ENCODE measurements around the gene CDK16. TPM values are rescaled to one million over a fixed set of nuclear protein-coding genes. Genes with fewer than 3 reads are reported as not detected.

CDK16 gene
- total RNA-seq, 1 donor from 2014 or later = 151 TPM

GRCh38 chrX:47185241-47185640 is 33.2 kb upstream of the CDK16 start:
- DNase-seq (ENCODE audit: low read depth) = no peak

DNA sequence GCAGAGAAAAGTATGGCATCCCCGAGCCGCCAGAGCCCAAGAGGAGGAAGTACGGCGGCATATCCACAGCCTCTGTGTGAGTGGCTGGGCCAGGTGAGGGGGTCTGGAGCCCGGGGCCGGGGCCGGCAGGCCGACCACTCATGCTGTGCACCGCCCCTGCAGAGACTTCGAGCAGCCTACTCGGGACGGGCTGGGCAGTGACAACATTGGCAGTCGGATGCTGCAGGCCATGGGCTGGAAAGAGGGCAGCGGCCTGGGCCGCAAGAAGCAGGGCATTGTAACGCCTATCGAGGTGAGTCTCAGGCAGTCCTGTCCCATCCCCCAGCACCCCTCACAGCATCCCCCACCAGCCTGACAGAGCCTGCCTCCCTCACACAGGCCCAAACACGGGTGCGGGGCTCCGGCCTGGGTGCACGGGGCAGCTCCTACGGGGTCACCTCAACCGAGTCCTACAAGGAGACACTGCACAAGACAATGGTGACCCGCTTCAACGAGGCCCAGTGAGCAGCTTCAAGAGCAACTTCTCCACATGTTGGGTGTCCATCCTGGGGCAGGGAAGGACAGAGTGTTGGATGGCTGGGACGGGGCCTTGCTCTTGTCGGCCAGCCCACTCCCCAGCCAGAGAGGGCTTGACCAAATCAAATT is 32.3 kb upstream of the CDK16 start:
- DNase-seq (ENCODE audit: low read depth) = no peak

DNA sequence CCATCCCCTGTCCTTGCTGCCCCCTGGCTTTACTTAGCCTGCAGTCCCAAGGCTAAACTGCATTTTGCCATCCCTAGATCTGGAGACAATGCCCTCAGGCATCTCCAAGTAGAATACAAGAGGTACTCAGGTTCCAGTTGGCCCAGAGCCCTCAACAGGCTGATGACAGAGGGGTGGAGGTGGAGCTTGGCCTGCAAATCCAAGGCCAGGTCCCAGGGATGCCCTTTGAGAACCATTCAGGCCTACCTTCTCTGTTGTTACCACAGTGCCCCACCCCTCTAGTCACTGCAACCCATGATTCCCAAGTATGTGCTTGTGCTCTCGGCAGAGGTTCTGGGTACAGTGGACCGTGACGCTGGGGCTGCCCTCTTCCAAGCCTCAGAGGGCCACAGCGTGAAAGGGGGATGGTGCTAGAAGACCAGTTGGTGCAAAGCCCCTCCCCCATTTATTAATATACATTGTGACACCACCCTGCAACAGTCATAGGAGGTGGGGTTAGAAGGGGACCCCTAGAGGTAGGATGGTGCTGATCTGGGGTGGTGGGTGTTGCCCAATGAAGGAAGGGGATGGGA is 31.3 kb upstream of the CDK16 start:
- DNase-seq (ENCODE audit: low read depth) = no peak

DNA sequence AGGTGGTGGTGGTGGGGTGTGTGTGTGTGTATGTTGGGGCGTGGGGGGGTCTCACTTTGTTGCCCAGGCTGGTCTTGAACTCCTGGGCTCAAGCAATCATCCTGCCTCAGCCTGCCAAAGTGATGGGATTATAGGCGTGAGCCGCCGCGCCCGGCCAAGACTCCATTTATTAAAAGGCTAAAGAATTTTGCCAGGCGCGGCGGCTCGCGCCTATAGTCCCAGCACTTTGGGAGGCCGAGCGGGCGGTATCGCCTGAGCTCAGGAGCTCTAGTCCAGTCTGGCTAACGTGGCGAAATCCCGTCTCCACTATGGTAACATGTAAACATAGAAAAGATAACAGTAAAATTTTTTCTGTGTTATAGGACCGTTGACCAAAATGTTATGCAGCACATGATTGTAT is 28.6 kb upstream of the CDK16 start:
- no peak for DNase-seq (ENCODE audit: low read depth)

- peak; percentile 90 for DNase-seq (ENCODE audit: low read depth)
These were observed 27.8 kb upstream of the CDK16 start for GRCh38 chrX:47190445-47191269.

GRCh38 chrX:47191331-47191730 is 27.1 kb upstream of the CDK16 start:
- no peak for DNase-seq (ENCODE audit: low read depth)

- no peak for DNase-seq (ENCODE audit: low read depth)
These were observed 26.6 kb upstream of the CDK16 start for GRCh38 chrX:47191806-47192401.

- DNase-seq (ENCODE audit: low read depth) = peak; percentile 94
These were observed 24.8 kb upstream of the CDK16 start, which contains the start of gene UBA1 for GRCh38 chrX:47193475-47194193. Gene UBA1 (plus strand): TSS chrX:47193829. CDS start chrX:47198803, 4,974 bp downstream.

DNA sequence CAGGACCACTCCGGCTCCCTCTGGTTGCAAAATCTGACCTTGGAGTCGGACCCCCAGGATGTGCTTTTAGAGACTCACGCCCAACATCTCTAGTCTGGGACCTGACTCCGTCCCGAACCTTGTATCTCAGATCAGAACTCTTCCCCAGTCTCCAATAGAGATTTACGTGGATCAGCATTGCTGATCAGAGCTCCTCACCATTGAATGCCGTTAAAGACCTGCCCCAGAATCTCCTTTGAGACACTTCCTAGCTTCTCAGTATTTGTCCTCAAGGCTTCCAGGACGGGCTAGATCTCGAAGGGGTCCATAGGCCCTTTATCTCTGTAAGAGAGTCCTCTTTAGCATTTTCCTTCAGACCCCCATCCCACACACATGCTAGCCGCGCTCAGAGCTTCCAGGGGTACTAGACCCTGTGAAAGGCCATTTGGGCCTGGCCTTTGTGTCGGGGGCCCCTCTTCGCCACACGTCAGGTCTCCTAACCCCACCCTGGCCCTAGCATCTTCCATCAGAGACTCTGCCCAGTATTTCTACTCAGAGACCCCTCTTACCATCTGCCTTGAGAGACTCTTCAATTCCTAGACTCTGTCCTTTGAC is 24.2 kb upstream of the CDK16 start:
- DNase-seq (ENCODE audit: low read depth) = no peak

DNA sequence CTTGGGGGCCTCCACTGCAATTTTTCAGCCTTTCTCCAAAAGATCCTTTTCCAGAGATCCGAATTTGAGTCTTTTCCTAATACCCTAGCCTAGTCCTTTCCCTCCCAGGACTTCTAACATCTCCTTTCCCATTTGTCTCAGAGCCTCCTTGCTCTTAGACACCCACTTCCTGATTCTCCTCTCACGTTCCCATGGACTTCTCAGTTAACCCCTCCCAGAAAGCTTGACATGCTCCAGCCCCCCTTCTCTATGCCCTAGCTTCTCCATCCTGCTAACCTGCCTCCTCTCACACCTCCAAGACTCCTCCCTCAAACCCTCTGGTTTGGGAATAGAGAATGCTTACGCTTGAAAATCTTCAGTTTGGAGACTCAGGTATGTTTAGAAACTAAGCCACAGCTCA is 22.4 kb upstream of the CDK16 start:
- no peak for DNase-seq (ENCODE audit: low read depth)

- DNase-seq (ENCODE audit: low read depth) = no peak
These were observed 21.0 kb upstream of the CDK16 start for GRCh38 chrX:47197526-47197925.

GRCh38 chrX:47198026-47198686 is 20.3 kb upstream of the CDK16 start:
- peak; percentile 51 for DNase-seq (ENCODE audit: low read depth)

DNA sequence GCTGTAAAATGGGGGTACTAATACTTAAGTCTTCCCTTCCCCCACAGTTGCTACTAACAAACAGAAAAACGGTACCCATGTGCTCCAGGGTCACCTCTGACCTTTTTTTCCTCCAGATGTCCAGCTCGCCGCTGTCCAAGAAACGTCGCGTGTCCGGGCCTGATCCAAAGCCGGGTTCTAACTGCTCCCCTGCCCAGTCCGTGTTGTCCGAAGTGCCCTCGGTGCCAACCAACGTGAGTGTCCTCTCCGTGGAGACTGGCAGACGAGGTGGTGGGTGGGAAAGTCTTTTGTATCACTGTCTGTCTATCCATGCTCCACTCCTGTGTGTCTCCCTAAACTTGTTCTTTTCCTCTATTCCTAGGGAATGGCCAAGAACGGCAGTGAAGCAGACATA is 19.8 kb upstream of the CDK16 start:
- DNase-seq (ENCODE audit: low read depth) = no peak

GRCh38 chrX:47199286-47199685 is 19.2 kb upstream of the CDK16 start:
- DNase-seq (ENCODE audit: low read depth) = no peak

GRCh38 chrX:47200385-47201150 is 17.9 kb upstream of the CDK16 start:
- DNase-seq (ENCODE audit: low read depth) = peak; percentile 94

DNA sequence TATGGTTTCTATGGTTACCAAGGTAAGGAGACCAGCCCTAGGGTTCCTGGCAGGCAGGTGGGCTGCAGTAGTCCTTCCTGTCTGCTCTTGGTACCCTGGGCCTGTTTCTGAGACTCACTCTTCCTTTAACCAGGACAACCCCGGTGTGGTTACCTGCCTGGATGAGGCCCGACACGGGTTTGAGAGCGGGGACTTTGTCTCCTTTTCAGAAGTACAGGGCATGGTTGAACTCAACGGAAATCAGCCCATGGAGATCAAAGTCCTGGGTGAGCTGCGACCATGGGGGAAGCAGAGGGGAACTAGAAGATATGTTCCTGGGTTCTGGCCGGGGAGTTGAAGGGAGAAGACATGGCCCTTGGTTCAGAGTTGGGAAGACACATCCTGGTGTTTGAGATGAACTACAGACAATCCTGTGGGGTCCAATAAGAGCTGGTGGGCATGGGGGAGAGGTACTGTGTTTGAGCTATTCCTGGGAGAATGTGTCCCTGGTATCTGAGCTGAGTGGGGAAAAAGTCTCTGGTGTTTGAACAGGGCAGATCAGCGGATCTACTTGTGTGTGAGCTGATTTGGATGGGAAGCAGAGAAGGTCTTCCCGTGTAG is 17.0 kb upstream of the CDK16 start:
- no peak for DNase-seq (ENCODE audit: low read depth)

- DNase-seq (ENCODE audit: low read depth) = no peak
These were observed 16.2 kb upstream of the CDK16 start for GRCh38 chrX:47202316-47202715.

GRCh38 chrX:47202877-47203276 is 15.6 kb upstream of the CDK16 start:
- no peak for DNase-seq (ENCODE audit: low read depth)

DNA sequence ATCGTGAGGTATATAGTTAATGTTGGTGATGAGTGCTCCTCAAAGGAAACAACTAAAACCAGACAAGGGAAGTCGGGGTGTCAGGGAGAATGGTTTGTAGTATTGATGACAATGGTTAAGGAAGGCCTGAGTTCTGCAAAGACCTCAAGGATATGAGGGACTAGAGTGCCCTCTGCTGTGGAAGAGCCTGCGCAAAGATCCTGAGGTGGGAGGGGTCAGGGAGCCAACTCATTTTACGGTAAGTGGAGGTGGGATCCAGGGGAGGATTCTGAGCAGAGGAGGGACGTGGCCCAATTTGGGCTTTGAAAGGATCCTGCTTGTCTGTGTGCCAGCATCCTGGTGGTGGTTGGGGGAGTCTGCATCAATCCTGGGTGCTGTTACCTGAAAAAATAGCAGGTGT is 13.5 kb upstream of the CDK16 start:
- DNase-seq (ENCODE audit: low read depth) = no peak

Data from myocyte (in vitro differentiated cells).